Heart right ventricle (tissue), 16 donors: ENCODE data around the gene NAALADL2. TPM values are rescaled to one million over a fixed set of nuclear protein-coding genes. Genes with fewer than 3 reads are reported as not detected.
"Not testable (repeated sequence)": the region's sequence is repeated elsewhere in the genome, so short reads cannot be mapped to it uniquely, and the experiment has no call there.

Experiments
- ATAC-seq, 8 donors: fragments of 200-7000 bp; cut with Tn5 transposase; one replicate each; pipeline ENCODE4 v1.9.1; 2020; ENCODE audit warnings: mild to moderate bottlenecking in 8 of 8, moderate library complexity in 8 of 8, moderate number of reproducible peaks in 1 of 8
- DNase-seq, 2 donors: peaks; one replicate each; pipeline ENCODE4 v3.0.0-alpha.2; 2020
- H3K27ac ChIP-seq, 10 donors: fragments of 200-600 bp; sonication (generic) in 2 of 10; one replicate each; pipeline versions ENCODE4 v1.5.0 to v1.8.0; 2020 to 2022; ENCODE audit warnings: mild to moderate bottlenecking in 3 of 10
- H3K27me3 ChIP-seq, 7 donors: fragments of 200-600 bp; one replicate each; pipeline ENCODE4 v1.8.0; 2021 to 2022; ENCODE audit warnings: mild to moderate bottlenecking in 2 of 7
- H3K36me3 ChIP-seq, 9 donors: fragments of 200-600 bp; sonication (generic) in 1 of 9; one replicate each; pipeline versions ENCODE4 v1.5.0 to v1.8.0; 2020 to 2022; ENCODE audit warnings: mild to moderate bottlenecking in 2 of 9
- H3K4me1 ChIP-seq, 9 donors: fragments of 200-600 bp; sonication (generic) in 1 of 9; one replicate each; pipeline versions ENCODE4 v1.5.0 to v1.8.0; 2020 to 2022; ENCODE audit warnings: mild to moderate bottlenecking in 4 of 9
- H3K4me3 ChIP-seq, 10 donors: fragments of 200-600 bp; sonication (generic) in 2 of 10; one replicate each; pipeline versions ENCODE4 v1.5.0 to v1.8.0; 2020 to 2022; ENCODE audit warnings: mild to moderate bottlenecking in 7 of 10, moderate library complexity in 2 of 10
- H3K9me3 ChIP-seq, 11 donors: fragments of 200-600 bp in 10 of 11; sonication (generic) in 2 of 11; one replicate each; pipeline versions ENCODE4 v1.5.0 to v1.8.0; 2013 to 2022; ENCODE audit warnings: mild to moderate bottlenecking in 2 of 11, control low read depth in 1 of 11, moderate library complexity in 1 of 11
- CTCF ChIP-seq, 9 donors: fragments of 200-600 bp; sonication (generic) in 2 of 9; IDR thresholded peaks; one replicate each; pipeline versions ENCODE4 v1.5.0 to v1.8.0; 2021 to 2022; ENCODE audit warnings: antibody characterized with exemption in 9 of 9, mild to moderate bottlenecking in 5 of 9, moderate library complexity in 1 of 9
- WGBS, 2 donors: extraction: QIAGEN DNeasy Blood & Tissue Kit; methylation state at CpG; one replicate each; pipeline ENCODE4 v1.1.7; 2013; ENCODE audit warnings: inconsistent platforms in 1 of 2; 5-methylcytosine and 5-hydroxymethylcytosine counted together
- intact Hi-C, 10 donors: fragments of 100-400 bp; cut with DNase I; formaldehyde crosslinking; loops; one replicate each; pipeline versions ENCODE4 v1.11.1 to v1.14.2; 2022
- polyA plus RNA-seq, 2 donors: library from polyadenylated mRNA; stranded (reverse); fragments of 200-250 nt; gene quantifications; one replicate each; pipeline ENCODE4 v1.2.3, GENCODE V29; 2013
- total RNA-seq, 10 donors: library from RNA; stranded (reverse); fragmentation: NEBNext Ultra II Directional in 3 of 10; extraction: Animal tissue kit (Norgen Biotek cat#: 25700) in 3 of 10; gene quantifications; one replicate each; pipeline versions ENCODE4 v1.2.1 to v1.2.4, GENCODE V29; 2021 to 2023
- donor health status: Arrhythmogenic right ventricular cardiomyopathy.
- donor health status: ischemic (EF 13 %, LVEDD 7.1; RV severe dilation, severe dysfunction).
- donor health status: healthy with polysubstance abuse.
- donor health status: DM: no; HTN: yes; CAD: no.
- donor health status: DM: no; HTN: no; CAD: no.
- donor health status: ischemic (EF 25% LVEDD 6.9; RV normal size, moderate dysfunction).
- donor health status: ischemic (EF 25% LVEDD 5.7; RV mildly dilated, moderate dysfunction).
- donor health status: healthy.
- donor health status: DM: yes; HTN: yes; CAD: no.
- donor health status: Ischemic cardiomyopathy.
- donor health status: ischemic (EF 35%, LVEDD 5.7; RV mildly dilated, moderate dysfunction).
- donor health status: nonischemic (EF 11% LVEDD 7.7; RV severe dilation, severe dysfunction).
- donor health status: DM: yes; HTN: yes; CAD: no.
- donor health status: PGD.
- donor health status: ischemic (EF 29% LVEDD 5.4; RV normal size, mild dysfunction).
- donor health status: nonischemic (EF 23%, LVEDD 6.1; RV moderate dilation, normal function).

The NAALADL2 gene
- total and polyA plus RNA-seq, 12 donors: 0.36 to 11.9 (median 5.2) TPM

GRCh38 chr3:175612487-175613196 is 753.5 kb downstream of the NAALADL2 start:
- no peak for DNase-seq
- Histone ChIP-seq H3K4me3 (no peak overlapping the region), H3K27me3 (no peaks in the 10 kb centered on the region), H3K27ac (no peak overlapping the region), H3K36me3 (no peaks in the 10 kb centered on the region), H3K4me1 (no peaks in the 10 kb centered on the region), H3K9me3 (no peaks in the 10 kb centered on the region)
- intact Hi-C loops: no loop called here
- no peak for ATAC-seq
- TF ChIP-seq CTCF (IDR thresholded peaks at IDR 0.05): no peak
- 80 to 92% methylated on average over 6 of the region's 6 CpGs for WGBS, 2 donors

- H3K27ac ChIP-seq, H3K4me3 ChIP-seq, H3K27me3 ChIP-seq, DNase-seq, H3K9me3 ChIP-seq, ATAC-seq, H3K4me1 ChIP-seq, H3K36me3 ChIP-seq, intact Hi-C loops: not testable (repeated sequence)
- WGBS, 2 donors: 94 to 95% methylated on average over 9 of the region's 9 CpGs
These were observed 755.0 kb downstream of the NAALADL2 start for GRCh38 chr3:175614107-175614506.

- intact Hi-C loops: no loop called here
- DNase-seq (no peak), ATAC-seq (no peak)
- H3K27me3 ChIP-seq: no peaks in the 10 kb centered on the region
- H3K27ac ChIP-seq: no peak overlapping the region
- TF ChIP-seq CTCF (IDR thresholded peaks at IDR 0.05): no peak
- 90 to 97% methylated on average over 3 of the region's 3 CpGs for WGBS, 2 donors
- H3K4me1 ChIP-seq: no peaks in the 10 kb centered on the region
- H3K4me3 ChIP-seq: no peak overlapping the region
- H3K9me3 ChIP-seq: peaks cover 0 to 11% (median 0%) of the 10 kb centered on the region in 11 donors
- no peaks in the 10 kb centered on the region for H3K36me3 ChIP-seq
These were observed 758.1 kb downstream of the NAALADL2 start for GRCh38 chr3:175617247-175617646.

GRCh38 chr3:175619369-175619768 is 760.2 kb downstream of the NAALADL2 start:
- ATAC-seq (no peak), DNase-seq (no peak)
- Histone ChIP-seq H3K27ac (no peak overlapping the region), H3K36me3 (no peaks in the 10 kb centered on the region), H3K4me3 (no peak overlapping the region), H3K27me3 (no peaks in the 10 kb centered on the region), H3K9me3 (peaks cover 0 to 11% (median 0%) of the 10 kb centered on the region in 11 donors), H3K4me1 (no peaks in the 10 kb centered on the region)
- no peak for TF ChIP-seq CTCF (IDR thresholded peaks at IDR 0.05)
- intact Hi-C loops: no loop called here
- 71 to 79% methylated on average over 1 of the region's 1 CpG for WGBS, 2 donors

GRCh38 chr3:175620093-175620492 is 761.0 kb downstream of the NAALADL2 start:
- 94 to 95% methylated on average over 13 of the region's 13 CpGs for WGBS, 2 donors
- intact Hi-C loops: no loop called here
- no peak for ATAC-seq

More at GRCh38 chr3:175620093-175620492, 761.0 kb downstream of the NAALADL2 start:
- no peaks in the 10 kb centered on the region for H3K27me3 ChIP-seq
- no peak overlapping the region for H3K4me3 ChIP-seq
- no peak for DNase-seq
- TF ChIP-seq CTCF (IDR thresholded peaks at IDR 0.05): no peak
- H3K27ac ChIP-seq: no peak overlapping the region
- H3K36me3 ChIP-seq: no peaks in the 10 kb centered on the region
- peaks cover 0 to 11% (median 0%) of the 10 kb centered on the region in 11 donors for H3K9me3 ChIP-seq
- no peaks in the 10 kb centered on the region for H3K4me1 ChIP-seq
